HG03066 (cell line): Measurements from ENCODE around the gene UTP11.
"Not testable (repeated sequence)": the region's sequence is repeated elsewhere in the genome, so short reads cannot be mapped to it uniquely, and the experiment has no call there.

ENCODE experiments used
- ATAC-seq: cut with Tn5 transposase; IDR thresholded peaks from one replicate; pipeline ENCODE4 v1.9.1; 2021; ENCODE audit warnings: low read depth; ENCODE audit not compliant: unreplicated experiment

Gene UTP11

DNA sequence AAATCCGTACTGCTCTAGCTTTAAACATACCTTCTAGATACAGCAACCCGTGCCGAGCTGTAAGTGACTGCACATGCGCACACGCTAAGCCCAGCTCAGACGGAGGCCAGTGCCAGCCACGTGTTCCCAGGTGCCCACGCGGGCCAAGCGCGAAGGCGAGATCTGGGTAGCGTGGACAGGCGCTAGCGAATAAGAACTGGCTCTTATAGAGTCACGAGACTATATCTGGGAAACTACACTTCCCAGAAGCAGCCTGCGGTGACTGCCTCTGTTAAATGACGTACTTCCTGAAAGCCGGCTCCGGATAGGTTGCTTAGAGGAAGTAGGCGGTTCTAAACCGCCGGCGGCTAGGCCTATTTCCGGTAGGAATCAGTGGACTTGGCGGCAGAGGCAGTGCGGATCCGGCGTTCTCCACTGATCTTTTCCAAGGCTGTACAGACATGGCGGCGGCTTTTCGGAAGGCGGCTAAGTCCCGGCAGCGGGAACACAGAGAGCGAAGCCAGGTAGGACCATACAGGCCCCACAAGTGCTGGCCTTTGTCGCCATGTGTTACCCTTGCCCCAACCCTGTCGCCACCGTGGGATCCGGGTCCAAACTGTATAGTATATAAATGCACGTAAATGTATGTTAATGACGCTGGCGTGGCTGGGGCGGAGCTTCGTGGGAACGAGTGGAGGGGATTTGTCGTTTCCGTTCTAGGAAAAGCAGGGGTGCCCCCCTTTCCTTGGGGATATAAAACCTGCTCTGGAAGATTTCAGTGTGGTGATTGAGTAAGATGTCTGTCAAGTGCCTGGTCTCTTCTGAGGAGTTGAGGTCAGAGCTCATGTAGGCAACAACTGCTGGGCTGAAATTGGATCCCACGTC is at the start of gene UTP11:
Gene UTP11, plus strand, starts transcription at position 372 of the 864 bp plus-strand sequence. Its CDS starts 69 bp downstream, at position 441.
- peak; percentile 93 for ATAC-seq

DNA sequence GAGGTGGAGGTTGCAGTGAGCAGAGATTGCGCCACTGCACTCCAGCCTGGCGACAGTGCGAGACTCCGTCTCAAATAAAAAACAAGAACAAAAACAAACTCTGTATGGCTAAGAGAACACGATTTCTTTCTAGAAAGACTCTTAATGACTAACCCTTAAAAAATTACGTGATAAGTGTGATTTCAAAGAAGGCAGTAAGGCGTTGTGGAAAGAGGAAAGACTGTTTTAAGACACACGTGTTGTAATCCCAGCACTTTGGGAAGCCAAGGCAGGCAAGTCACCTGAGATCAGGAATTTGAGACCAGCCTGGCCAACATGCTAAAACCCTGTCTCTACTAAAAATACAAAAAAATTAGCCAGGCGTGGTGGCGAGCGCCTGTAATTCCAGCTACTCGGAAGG is 48.4 kb upstream of the UTP11 start:
- not testable (repeated sequence) for ATAC-seq

- ATAC-seq, result no peak
Observed at GRCh38 chr1:37965301-37965700, 47.2 kb upstream of the UTP11 start.

DNA sequence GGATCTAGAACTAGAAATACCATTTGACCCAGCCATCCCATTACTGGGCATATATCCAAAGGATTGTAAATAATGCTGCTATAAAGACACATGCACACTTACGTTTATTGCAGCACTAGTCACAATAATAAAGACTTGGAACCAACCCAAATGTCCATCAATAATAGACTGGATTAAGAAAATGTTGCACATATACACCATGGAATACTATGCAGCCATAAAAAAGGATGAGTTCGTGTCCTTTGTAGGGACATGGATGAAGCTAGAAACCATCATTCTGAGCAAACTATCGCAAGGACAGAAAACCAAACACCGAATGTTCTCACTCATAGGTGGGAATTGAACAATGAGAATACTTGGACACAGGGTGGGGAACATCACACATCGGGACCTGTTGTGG is 38.9 kb upstream of the UTP11 start:
- not testable (repeated sequence) for ATAC-seq

DNA sequence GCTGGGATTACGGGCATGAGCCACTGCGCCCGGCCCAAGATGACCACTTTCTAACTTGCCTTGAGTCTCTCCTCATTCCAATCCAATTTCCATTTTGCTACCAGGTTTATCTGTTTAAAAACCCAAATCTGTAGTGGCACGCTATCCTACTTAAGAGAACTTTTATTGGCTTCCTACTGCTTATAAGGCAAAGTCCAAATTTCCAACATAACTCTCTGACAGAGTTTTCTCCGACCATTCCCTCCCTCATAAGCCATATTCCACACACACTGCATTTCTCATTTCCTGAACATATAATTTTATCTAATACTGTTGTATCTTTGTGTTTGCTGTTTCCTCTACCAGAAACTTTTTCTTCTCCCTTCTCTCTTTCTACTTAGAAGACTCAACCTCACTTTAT is 38.0 kb upstream of the UTP11 start:
- ATAC-seq, result no peak

GRCh38 chr1:37975083-37975482 is 37.5 kb upstream of the UTP11 start:
- ATAC-seq, result not testable (repeated sequence)

DNA sequence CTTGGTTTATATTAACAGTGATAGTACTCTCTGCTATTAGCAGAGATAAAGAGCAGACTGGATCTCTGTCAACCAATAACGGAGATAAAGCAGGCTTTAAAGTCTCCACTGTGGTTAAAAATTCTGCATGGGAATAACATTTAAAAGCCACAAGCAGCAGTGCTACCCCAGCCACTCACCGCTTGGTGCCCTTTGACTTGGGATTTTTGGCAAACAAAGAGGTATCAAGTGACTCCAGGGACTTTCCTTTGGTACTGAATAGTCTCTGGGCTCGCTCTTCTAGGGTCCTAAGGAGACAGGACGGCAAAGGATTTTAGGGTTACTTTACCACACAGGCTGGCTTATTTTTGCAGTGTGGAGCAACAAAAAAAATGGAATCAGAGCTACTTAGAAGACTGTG is 34.0 kb upstream of the UTP11 start:
- ATAC-seq, result no peak

DNA sequence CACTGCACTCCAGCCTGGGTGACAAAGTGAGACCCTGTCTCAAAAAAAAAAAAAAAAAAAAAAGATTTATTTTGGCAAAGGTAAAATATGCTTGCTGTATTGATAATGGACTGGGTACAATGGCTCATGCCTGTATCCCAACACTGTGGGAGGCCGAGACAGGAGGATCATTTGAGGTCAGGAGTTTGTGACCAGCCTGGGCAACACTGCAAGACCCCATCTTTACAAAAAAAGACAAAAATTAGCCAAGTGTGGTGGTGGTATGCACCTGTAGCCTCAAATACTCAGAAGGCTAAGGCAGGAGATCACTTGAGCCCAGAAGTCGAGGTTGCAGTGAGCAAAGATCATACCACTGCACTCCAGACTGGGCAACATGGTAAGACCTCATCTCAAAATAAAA is 29.0 kb upstream of the UTP11 start:
- ATAC-seq, result no peak

DNA sequence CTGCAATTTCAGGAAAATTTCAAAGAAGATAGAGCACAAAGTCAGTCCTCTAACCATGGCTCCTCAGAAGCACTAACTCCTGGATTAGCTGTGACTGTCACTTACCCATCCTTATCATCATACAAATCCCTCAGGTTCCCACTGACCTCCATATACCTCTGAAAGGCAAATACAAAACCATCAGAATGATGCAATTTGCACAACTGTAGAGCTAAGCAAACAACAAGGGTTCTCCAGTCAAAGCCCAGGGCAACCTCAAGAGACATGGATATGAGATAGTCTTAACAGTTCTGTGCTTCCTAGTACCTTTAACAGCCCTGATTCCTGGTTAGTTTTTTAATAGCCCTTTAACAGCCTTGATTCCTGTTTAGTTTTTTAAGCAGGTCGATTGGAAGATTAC is 24.9 kb upstream of the UTP11 start:
- no peak for ATAC-seq

DNA sequence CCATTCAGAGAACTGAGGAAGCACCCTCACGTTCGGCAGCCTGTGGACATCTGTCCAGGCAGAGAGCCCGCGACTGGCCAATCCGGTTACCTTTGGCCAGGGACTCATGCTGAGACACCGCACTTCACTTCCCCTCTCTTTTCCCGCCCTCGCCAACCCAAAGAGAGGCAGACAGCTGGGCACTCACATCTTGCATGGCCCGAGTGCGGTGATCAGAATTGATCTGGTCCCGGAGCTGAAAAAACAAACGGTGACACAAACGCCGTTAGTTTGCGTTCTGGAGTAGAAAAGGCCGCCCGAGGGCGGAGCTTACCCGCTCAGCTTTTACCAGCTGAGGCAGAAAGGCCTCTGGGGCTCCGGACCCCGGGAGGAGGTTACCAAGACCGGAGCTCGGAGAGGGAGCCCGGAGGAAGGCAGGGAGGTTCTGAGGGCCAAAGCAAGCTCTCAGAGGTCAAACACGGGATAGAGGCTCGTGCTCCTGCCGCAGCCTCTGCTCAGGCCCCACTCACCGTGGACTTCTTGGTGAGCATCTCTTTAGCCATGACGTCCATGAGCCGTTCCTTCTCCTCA is 23.1 kb upstream of the UTP11 start:
- ATAC-seq, result peak; percentile 21

GRCh38 chr1:37994886-37995566 is 17.5 kb upstream of the UTP11 start:
- no peak for ATAC-seq

- no peak for ATAC-seq
Observed at GRCh38 chr1:37995751-37996345, 16.7 kb upstream of the UTP11 start.

DNA sequence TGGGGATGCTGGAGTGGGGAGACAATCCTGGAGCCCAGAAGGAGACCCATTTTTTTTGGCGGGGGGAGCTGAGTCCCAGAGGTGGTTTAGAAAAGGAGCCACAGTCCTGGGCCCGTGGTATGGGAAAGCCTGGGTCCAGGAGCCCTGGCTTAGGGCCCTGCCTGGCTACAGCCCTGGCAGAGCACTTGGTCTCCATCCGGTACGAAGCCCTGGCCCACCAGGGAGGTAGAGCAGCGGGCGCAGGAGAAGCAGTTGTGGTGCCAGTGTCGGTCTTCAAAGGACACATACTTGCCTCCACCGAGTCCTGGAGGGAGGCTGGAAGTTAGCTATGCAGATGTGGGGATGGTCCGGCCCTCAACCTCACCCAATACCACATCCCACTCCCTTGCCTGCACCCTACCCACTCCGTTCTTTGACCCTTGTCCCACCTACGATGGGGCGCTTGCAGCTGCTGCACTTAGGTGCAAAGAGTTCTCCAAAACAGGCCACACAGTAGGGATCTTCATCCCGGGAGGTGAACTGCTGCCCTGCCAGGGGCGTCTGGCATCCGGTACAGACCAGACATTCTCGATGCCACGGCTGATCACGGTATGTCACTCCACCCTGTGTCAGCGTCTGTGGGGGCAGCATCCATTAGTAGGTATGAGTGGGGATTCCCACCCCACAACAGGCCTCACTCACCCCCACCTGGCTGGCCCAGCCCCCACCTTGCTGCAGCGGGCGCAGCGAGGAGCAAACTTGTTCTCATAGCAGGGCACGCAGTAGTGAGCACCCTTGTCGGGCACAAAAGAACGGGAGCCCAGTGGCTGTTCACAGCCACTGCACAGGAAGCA is 15.1 kb upstream of the UTP11 start:
- no peak for ATAC-seq

DNA sequence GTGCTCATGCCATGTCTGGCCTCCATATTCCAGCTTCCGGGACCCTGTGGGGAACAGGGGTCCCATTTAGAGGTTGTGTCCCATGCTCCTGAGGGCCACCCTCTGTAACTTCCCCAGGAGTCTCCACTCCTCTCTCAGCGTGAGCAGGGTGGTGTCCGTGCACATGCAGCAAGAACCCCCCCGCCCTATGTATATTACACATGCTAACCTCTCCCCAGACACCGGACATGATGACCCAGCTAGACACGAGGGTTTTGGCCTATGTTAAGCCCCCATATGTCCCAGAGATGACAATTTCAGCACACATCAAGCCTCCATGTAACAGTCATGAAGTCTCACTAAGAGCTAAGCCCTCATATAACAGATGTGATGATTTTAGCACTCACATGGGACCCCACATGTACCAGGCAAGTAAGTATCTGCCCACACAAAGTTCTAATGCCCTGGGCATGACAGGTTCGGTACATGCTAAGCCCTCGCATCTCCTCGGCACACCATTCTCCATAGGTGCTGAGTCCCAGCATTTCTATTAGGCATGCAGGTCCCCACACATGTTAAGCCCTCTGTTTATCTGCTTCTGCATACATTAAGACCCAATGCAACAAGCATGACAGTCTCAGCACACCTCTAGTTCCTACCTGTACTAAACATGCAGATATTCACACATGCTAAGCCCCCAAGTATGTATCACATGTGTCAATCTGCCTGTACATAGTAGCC is 14.3 kb upstream of the UTP11 start:
- no peak for ATAC-seq

DNA sequence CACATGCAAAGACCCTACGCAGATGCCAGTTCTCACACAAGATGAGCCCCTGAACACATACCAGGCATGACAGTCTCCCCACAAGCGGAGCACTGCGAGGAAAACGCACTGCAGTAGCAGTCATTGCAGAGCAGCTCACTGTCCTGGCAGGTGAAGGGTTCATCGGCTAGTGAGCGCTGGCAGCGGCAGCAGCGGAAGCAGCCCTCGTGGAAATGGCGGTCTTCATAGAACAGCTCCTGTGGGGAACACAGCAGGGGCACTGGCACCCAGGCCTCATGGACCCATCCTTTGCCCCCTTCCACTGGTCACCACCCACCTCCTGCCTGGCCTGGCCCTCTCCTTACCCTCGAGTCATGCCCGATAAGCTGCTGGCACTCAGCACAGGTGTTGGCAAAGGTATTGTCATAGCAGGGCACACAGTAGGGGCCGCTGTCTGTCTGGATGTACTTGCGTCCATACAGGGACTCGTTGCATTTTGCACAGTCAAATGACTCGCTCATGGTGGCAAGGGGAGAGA is 13.6 kb upstream of the UTP11 start:
- no peak for ATAC-seq

DNA sequence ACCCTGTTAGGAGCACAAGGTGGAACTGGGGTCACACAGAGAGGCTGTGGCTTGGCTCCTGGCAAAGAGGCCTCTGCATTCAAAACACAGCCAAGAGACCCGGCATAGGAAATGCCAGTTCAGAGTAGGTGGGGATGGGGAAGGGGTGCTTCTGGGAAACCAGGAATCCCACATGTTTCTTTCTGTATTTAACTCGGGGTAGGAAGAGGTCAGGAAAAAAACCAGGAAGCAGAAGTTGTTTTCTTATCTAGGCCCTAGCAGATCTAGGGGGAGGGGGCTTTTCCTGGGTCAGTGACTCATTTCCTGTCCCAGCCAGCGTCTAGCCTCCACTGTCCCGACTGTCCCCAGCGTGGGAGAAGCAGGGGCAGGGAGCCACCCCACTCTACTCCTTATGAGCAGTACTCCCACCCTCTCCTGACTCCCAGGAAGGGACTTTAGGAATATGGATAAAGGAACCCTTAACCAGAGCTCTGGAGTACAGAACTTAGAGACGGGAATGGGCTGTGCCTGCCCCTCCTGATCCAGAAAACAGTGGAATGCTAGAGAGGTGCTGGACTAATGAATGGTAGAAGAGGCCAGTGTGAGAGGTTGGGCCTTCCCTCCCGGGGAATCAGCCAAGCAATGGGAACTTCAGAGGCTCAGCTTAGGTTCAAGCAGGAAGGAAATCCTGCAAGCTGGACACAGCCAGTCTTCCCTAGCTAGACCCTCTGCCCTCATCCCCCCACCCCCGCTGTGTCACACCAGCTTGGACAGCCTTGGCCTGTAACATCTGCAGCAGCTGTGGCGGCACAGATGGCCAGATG is 12.9 kb upstream of the UTP11 start:
- ATAC-seq, result no peak

DNA sequence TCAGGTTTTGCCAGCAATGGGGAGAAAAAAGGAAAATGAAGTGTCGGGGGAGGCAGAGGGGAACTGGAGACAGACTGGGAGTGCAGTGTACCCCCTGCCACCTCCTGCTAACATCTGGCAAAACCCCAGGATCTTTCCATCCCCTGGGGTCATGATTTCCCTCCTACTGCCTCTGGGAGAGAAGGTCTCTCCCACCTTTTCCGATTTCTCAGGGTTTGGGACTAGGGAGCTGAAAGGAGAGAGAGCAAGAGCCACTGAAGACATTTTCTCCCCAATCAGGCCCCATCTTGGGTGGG is 12.4 kb upstream of the UTP11 start:
- ATAC-seq, result no peak

- no peak for ATAC-seq
Observed at GRCh38 chr1:38000529-38001455, 11.7 kb upstream of the UTP11 start.
